AG04450 (cell line): Measurements from ENCODE around the gene RPTOR. TPM values are rescaled to one million over a fixed set of nuclear protein-coding genes. Genes with fewer than 3 reads are reported as not detected.

Source experiments
- CTCF ChIA-PET: fragments of 300-600, 350-600 bp; formaldehyde crosslinking; extraction: SDS; loops from one replicate; lab custom pipeline; 2022; ENCODE audit warnings: antibody characterized with exemption, inconsistent platforms; lab: Charles Lee
- POLR2A ChIA-PET: fragments of 350-600 bp; formaldehyde crosslinking; extraction: SDS; loops from one replicate; lab custom pipeline; 2021; ENCODE audit warnings: antibody characterized with exemption, inconsistent platforms; lab: Yijun Ruan, JAX
- DNase-seq: peaks from one replicate; pipeline ENCODE4 v3.0.0-alpha.2; 2011; ENCODE audit warnings: low read depth, low spot score
- H3K27ac ChIP-seq: one replicate; pipeline ENCODE4 v1.5.1; 2012; ENCODE audit warnings: low read depth, low read length, control low read depth
- H3K27me3 ChIP-seq: one replicate; pipeline ENCODE4 v1.6.0; 2012; ENCODE audit warnings: low read length; ENCODE audit not compliant: control insufficient read depth, insufficient read depth
- H3K4me3 ChIP-seq: 2 replicates; pipeline ENCODE4 v1.5.1; 2011; ENCODE audit warnings: mild to moderate bottlenecking, low read depth, low read length, control low read depth
- H3K9me3 ChIP-seq: 2 replicates; pipeline ENCODE4 v1.5.1; 2012; ENCODE audit warnings: low read length; ENCODE audit not compliant: control insufficient read depth, insufficient read depth
- CTCF ChIP-seq: IDR thresholded peaks from 2 replicates; pipeline ENCODE4 v1.5.1; 2011; ENCODE audit warnings: low read depth, low read length, control low read depth, inconsistent platforms
- polyA plus RNA-seq: library from polyadenylated mRNA; depleted of rRNA; stranded (reverse); fragments of >200 nt; gene quantifications from 2 replicates; pipeline ENCODE4 v1.2.3, GENCODE V29; 2011

The RPTOR gene
- polyA plus RNA-seq, 1 experiment, result 6.2 TPM

GRCh38 chr17:80919331-80920311 lies 375.0 kb downstream of the RPTOR start:
- no peak for DNase-seq
- Histone ChIP-seq H3K4me3 (no peak overlapping the region), H3K9me3 (peaks cover 5% of the 10 kb centered on the region), H3K27me3 (no peaks in the 10 kb centered on the region), H3K27ac (no peak overlapping the region)
- TF ChIP-seq CTCF, result no peak
- CTCF ChIA-PET, result no interaction called here
- POLR2A ChIA-PET, result no interaction called here

- POLR2A ChIA-PET, result no interaction called here
- H3K27me3 ChIP-seq, result no peaks in the 10 kb centered on the region
- CTCF ChIA-PET, result no interaction called here
- no peak overlapping the region for H3K27ac ChIP-seq
- no peak for TF ChIP-seq CTCF
- no peaks in the 10 kb centered on the region; the same call in 1 of the 2 replicates for H3K9me3 ChIP-seq
- no peak for DNase-seq
- no peak overlapping the region for H3K4me3 ChIP-seq
Observed at GRCh38 chr17:80920441-80920840, 375.8 kb downstream of the RPTOR start.

- no peak overlapping the region for H3K4me3 ChIP-seq
- TF ChIP-seq CTCF, result no peak
- DNase-seq, result no peak
- no peaks in the 10 kb centered on the region for H3K27me3 ChIP-seq
- CTCF ChIA-PET, result no interaction called here
- POLR2A ChIA-PET, result no interaction called here
- H3K9me3 ChIP-seq, result no peaks in the 10 kb centered on the region; the same call in 1 of the 2 replicates
- H3K27ac ChIP-seq, result no peak overlapping the region
Observed at GRCh38 chr17:80921159-80921558, 376.5 kb downstream of the RPTOR start.

GRCh38 chr17:80921741-80922579 lies 377.3 kb downstream of the RPTOR start:
- CTCF ChIA-PET, result no interaction called here
- Histone ChIP-seq H3K27ac (no peak overlapping the region), H3K9me3 (no peaks in the 10 kb centered on the region; the same call in 1 of the 2 replicates), H3K4me3 (no peak overlapping the region), H3K27me3 (no peaks in the 10 kb centered on the region)
- no peak for TF ChIP-seq CTCF
- DNase-seq, result no peak
- POLR2A ChIA-PET, result no interaction called here
